Astrocyte of the hippocampus (primary cell): Measurements from ENCODE around the gene METRNL.
"Not testable (repeated sequence)": the region's sequence is repeated elsewhere in the genome, so short reads cannot be mapped to it uniquely, and the experiment has no call there.

Experiments used
- DNase-seq: peaks from one replicate; pipeline ENCODE4 v3.0.0; 2011; ENCODE audit warnings: low read depth, low spot score

Gene METRNL

GRCh38 chr17:83136156-83136555, 56.7 kb downstream of the METRNL start:
- DNase-seq, result no peak

- DNase-seq, result no peak
Observed at GRCh38 chr17:83136931-83137330, 57.5 kb downstream of the METRNL start.

- no peak for DNase-seq
Observed at GRCh38 chr17:83137523-83137922, 58.1 kb downstream of the METRNL start.

- no peak for DNase-seq
Observed at GRCh38 chr17:83138820-83139219, 59.4 kb downstream of the METRNL start.

- DNase-seq, result not testable (repeated sequence)
Observed at GRCh38 chr17:83139541-83140248, 60.3 kb downstream of the METRNL start.

GRCh38 chr17:83140249-83140566, 60.8 kb downstream of the METRNL start:
- not testable (repeated sequence) for DNase-seq

GRCh38 chr17:83142619-83143018, 63.2 kb downstream of the METRNL start:
- DNase-seq, result no peak

- DNase-seq, result no peak
Observed at GRCh38 chr17:83143817-83144231, 64.4 kb downstream of the METRNL start.
